ENCODE data around the gene SH3BP2.
A peak's percentile ranks its signal among the peaks of the same experiment; 100 is the strongest.

SH3BP2 gene

DNA sequence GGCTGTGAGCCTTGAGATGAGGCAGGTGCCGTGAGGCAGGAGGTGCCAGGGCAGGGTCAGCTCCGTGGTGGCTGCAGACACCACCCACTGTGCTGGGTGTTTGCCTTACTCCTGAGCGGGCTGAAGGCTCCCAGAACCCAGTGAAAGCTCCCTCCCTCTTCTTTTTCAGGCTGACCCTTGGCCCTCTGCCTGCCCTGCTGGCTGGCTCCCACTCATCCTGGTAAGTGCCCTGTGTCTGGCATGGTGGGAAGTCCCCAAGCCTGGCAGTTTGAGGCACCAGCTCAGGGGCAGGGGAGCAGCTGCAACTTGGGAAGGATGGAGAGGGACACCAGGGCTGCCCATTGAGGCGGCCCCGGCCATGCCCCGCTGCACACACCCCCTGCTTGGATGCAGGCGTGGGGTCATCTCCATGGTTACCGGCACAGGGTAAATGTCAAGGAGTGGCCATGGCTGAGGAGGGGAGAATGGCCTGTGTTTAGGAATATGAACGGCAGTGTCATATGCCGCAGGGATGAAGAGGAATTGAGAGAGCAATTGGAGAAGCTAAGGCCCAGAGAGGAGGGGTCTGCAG lies 16.8 kb downstream of the SH3BP2 start:
- Histone ChIP-seq H3K9me3 (ENCODE audit: low read length) (no peaks in the 10 kb centered on the region), H3K4me1 (ENCODE audit: insufficient read depth, low read length) (peaks cover 36% of the 10 kb centered on the region), H3K36me3 (ENCODE audit: insufficient read depth, low read length) (no peaks in the 10 kb centered on the region), H3K27ac (ENCODE audit: low read depth, low read length) (no peak overlapping the region), H3K27me3 (ENCODE audit: control insufficient read depth in 1 of 2, insufficient read depth in 2 of 2, low read length in 2 of 2) (no peaks in the 10 kb centered on the region), H3K9ac (ENCODE audit: low read length) (no peak overlapping the region), H3K4me3 (ENCODE audit: low read depth in 1 of 2, low read length in 2 of 2) (no peak overlapping the region)

GRCh38 chr4:2810388-2810787 lies 17.5 kb downstream of the SH3BP2 start:
- peaks cover 32% of the 10 kb centered on the region for H3K4me1 ChIP-seq (ENCODE audit: insufficient read depth, low read length)
- H3K27ac ChIP-seq (ENCODE audit: low read depth, low read length): no peak overlapping the region

DNA sequence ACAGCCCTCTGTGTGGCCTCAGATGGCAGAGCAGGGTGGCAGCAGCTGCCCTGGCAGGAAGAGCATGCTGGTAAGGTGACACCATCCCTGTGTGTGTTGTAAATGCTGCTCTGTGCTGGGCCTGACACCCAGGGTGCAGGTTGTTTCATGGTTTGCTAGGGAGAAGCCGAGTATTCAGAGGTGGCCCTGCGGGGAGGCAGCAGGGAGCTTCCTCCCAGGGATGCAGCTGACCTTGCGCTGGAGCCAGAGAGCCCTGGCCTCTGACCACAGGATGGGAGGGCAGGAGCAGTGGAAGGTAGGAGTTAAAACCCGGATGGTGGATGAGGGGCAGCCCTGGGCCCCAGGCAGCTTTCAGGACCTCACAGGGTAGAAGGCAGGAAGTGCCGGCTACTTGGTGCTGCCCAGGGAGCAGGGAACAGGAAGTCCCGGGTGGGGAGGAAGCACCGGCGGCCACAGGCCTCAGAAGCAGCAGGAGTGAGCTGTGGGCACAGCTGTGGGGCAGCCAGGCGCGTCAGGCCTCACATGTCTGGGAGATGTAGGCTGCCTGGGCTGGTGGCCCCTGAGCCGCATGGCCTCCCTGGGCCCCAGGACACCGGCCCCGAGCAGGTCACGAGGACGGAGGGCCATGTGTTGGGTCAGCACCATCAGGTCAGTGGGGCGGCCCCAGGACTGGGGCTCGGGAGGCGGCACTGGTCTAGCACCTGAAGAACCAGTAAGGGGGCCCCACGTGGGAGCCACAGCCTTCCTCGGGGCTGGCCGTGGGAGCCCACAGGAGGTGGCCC lies 19.1 kb downstream of the SH3BP2 start:
- no peak overlapping the region for H3K4me3 ChIP-seq (ENCODE audit: low read depth in 1 of 2, low read length in 2 of 2)
- no peaks in the 10 kb centered on the region for H3K9me3 ChIP-seq (ENCODE audit: low read length)
- no peaks in the 10 kb centered on the region for H3K36me3 ChIP-seq (ENCODE audit: insufficient read depth, low read length)
- no peaks in the 10 kb centered on the region for H3K27me3 ChIP-seq (ENCODE audit: control insufficient read depth in 1 of 2, insufficient read depth in 2 of 2, low read length in 2 of 2)
- no peak overlapping the region for H3K27ac ChIP-seq (ENCODE audit: low read depth, low read length)
- H3K4me1 ChIP-seq (ENCODE audit: insufficient read depth, low read length): peaks cover 17% of the 10 kb centered on the region
- no peak overlapping the region for H3K9ac ChIP-seq (ENCODE audit: low read length)

More at GRCh38 chr4:2810388-2810787, 17.5 kb downstream of the SH3BP2 start:
- Histone ChIP-seq H3K4me3 (ENCODE audit: low read depth in 1 of 2, low read length in 2 of 2) (no peak overlapping the region), H3K27me3 (ENCODE audit: control insufficient read depth in 1 of 2, insufficient read depth in 2 of 2, low read length in 2 of 2) (no peaks in the 10 kb centered on the region), H3K36me3 (ENCODE audit: insufficient read depth, low read length) (no peaks in the 10 kb centered on the region), H3K9ac (ENCODE audit: low read length) (no peak overlapping the region), H3K9me3 (ENCODE audit: low read length) (no peaks in the 10 kb centered on the region)

DNA sequence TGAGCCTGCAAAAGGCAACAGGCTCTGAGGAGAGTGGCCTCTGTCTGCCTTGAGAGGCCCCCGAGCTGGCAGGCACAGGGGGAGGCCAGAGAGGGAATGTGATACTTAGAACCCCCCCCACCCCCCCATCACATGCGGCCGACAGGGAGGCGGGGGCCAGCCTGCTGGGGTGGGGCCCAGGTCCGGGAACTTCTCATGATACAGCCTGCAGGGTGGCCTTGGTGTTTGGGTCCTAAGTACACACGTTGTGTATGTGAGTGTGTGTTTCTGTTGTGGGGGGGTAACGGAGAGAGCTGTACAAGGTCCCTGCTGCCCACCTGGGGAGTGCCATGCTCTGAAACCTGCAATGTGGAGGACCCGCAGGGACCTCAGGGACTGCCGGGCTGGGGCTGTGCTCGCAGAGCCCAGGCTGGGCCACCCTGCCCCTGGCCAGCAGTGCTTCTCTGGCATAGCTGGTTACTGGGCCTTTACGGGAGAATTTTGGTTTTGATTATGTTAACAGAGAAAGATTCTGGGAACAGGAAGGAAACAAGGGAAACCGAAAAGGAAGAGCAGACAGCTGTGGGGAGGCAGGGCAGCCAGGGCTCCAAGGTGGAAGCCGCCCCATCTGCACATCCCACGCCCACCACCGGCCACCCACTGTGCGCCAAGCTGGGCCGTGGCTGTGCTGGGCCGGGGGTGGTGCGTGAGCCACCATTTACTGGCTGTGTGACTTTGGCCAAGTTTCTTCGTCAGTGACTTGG lies 19.9 kb downstream of the SH3BP2 start:
- Histone ChIP-seq H3K9ac (ENCODE audit: low read length) (no peak overlapping the region), H3K27me3 (ENCODE audit: control insufficient read depth in 1 of 2, insufficient read depth in 2 of 2, low read length in 2 of 2) (peaks cover 0 to 5% of the 10 kb centered on the region in 2 donors), H3K4me1 (ENCODE audit: insufficient read depth, low read length) (peaks cover 17% of the 10 kb centered on the region), H3K27ac (ENCODE audit: low read depth, low read length) (no peak overlapping the region), H3K9me3 (ENCODE audit: low read length) (no peaks in the 10 kb centered on the region), H3K4me3 (ENCODE audit: low read depth in 1 of 2, low read length in 2 of 2) (peak overlapping the region in 1 of 2 donors; percentile 18), H3K36me3 (ENCODE audit: insufficient read depth, low read length) (no peaks in the 10 kb centered on the region)

GRCh38 chr4:2813446-2814405 lies 20.8 kb downstream of the SH3BP2 start:
- Histone ChIP-seq H3K27ac (ENCODE audit: low read depth, low read length) (no peak overlapping the region), H3K4me1 (ENCODE audit: insufficient read depth, low read length) (peaks cover 17% of the 10 kb centered on the region)

DNA sequence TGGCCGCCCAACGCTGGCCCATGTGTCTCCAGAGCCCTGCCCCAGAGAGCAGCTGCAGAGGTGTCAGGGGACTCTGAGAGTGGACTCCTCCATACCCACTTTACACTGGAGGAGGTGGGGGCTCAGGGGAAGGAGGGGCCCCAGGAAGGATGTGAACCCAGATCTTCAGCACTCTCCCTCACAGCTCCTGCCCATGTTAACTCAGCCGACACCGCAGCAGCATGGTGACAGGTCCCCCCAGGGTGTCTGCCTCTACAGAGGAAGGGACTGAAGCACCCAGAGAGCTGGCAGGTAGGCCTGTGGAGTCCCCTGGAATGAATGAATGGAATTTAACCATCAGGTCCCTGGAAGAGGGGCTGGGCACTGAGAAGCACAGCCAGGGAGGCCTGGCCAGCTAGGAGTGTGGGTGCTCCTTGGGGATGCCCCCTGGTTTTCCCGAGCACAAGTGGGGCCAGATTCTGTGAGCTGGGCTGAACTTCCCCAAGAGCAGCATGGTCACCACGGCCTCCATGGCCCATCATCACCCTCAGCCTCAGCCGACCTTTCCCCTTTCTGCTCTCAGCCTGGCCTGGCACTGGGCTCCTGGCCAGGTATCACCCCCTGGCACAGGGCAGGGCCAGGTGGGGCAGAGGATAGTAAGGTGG lies 21.9 kb downstream of the SH3BP2 start:
- Histone ChIP-seq H3K9ac (ENCODE audit: low read length) (no peak overlapping the region), H3K4me3 (ENCODE audit: low read depth in 1 of 2, low read length in 2 of 2) (no peak overlapping the region), H3K36me3 (ENCODE audit: insufficient read depth, low read length) (no peaks in the 10 kb centered on the region), H3K27ac (ENCODE audit: low read depth, low read length) (no peak overlapping the region), H3K27me3 (ENCODE audit: control insufficient read depth in 1 of 2, insufficient read depth in 2 of 2, low read length in 2 of 2) (peaks cover 0 to 5% of the 10 kb centered on the region in 2 donors), H3K4me1 (ENCODE audit: insufficient read depth, low read length) (peaks cover 13% of the 10 kb centered on the region), H3K9me3 (ENCODE audit: low read length) (no peaks in the 10 kb centered on the region)

More at GRCh38 chr4:2813446-2814405, 20.8 kb downstream of the SH3BP2 start:
- Histone ChIP-seq H3K9me3 (ENCODE audit: low read length) (no peaks in the 10 kb centered on the region), H3K9ac (ENCODE audit: low read length) (no peak overlapping the region), H3K27me3 (ENCODE audit: control insufficient read depth in 1 of 2, insufficient read depth in 2 of 2, low read length in 2 of 2) (peaks cover 0 to 5% of the 10 kb centered on the region in 2 donors), H3K4me3 (ENCODE audit: low read depth in 1 of 2, low read length in 2 of 2) (no peak overlapping the region), H3K36me3 (ENCODE audit: insufficient read depth, low read length) (no peaks in the 10 kb centered on the region)

DNA sequence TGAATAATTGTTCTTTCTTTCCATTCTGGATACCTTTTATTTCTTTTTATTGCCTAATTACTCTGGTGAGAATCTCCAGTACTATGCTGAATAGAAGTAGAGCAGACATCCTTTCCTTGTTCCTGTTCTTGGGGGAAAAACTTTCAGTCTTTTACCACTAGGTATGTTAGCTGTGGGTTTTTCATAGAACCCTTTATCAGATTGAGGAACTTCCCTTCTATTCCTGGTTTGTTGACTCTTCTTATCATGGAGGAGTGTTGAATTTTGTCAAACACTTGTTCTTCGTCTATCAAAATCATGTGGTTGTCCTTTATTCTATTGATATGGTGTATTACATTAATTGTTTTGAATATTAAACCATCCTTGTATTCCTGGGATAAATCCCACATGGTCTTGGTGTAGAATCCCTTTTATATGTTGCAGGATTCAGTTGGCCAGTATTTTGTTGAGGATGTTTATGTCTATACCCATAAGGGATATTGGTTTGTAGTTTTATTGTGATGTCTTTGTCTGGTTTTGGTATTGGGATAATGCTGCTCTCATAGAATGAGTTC lies 23.6 kb downstream of the SH3BP2 start:
- Histone ChIP-seq H3K9me3 (ENCODE audit: low read length) (no peaks in the 10 kb centered on the region), H3K4me3 (ENCODE audit: low read depth in 1 of 2, low read length in 2 of 2) (no peak overlapping the region), H3K9ac (ENCODE audit: low read length) (no peak overlapping the region), H3K36me3 (ENCODE audit: insufficient read depth, low read length) (no peaks in the 10 kb centered on the region), H3K27ac (ENCODE audit: low read depth, low read length) (no peak overlapping the region), H3K4me1 (ENCODE audit: insufficient read depth, low read length) (peaks cover 5% of the 10 kb centered on the region), H3K27me3 (ENCODE audit: control insufficient read depth in 1 of 2, insufficient read depth in 2 of 2, low read length in 2 of 2) (peaks cover 0 to 5% of the 10 kb centered on the region in 2 donors)

- H3K36me3 ChIP-seq (ENCODE audit: insufficient read depth, low read length): no peaks in the 10 kb centered on the region
- H3K9ac ChIP-seq (ENCODE audit: low read length): no peak overlapping the region
- H3K9me3 ChIP-seq (ENCODE audit: low read length): no peaks in the 10 kb centered on the region
- H3K4me1 ChIP-seq (ENCODE audit: insufficient read depth, low read length): peaks cover 5% of the 10 kb centered on the region
- peaks cover 0 to 5% of the 10 kb centered on the region in 2 donors for H3K27me3 ChIP-seq (ENCODE audit: control insufficient read depth in 1 of 2, insufficient read depth in 2 of 2, low read length in 2 of 2)
- H3K4me3 ChIP-seq (ENCODE audit: low read depth in 1 of 2, low read length in 2 of 2): no peak overlapping the region
- H3K27ac ChIP-seq (ENCODE audit: low read depth, low read length): no peak overlapping the region
Observed at GRCh38 chr4:2817137-2817536, 24.3 kb downstream of the SH3BP2 start.

DNA sequence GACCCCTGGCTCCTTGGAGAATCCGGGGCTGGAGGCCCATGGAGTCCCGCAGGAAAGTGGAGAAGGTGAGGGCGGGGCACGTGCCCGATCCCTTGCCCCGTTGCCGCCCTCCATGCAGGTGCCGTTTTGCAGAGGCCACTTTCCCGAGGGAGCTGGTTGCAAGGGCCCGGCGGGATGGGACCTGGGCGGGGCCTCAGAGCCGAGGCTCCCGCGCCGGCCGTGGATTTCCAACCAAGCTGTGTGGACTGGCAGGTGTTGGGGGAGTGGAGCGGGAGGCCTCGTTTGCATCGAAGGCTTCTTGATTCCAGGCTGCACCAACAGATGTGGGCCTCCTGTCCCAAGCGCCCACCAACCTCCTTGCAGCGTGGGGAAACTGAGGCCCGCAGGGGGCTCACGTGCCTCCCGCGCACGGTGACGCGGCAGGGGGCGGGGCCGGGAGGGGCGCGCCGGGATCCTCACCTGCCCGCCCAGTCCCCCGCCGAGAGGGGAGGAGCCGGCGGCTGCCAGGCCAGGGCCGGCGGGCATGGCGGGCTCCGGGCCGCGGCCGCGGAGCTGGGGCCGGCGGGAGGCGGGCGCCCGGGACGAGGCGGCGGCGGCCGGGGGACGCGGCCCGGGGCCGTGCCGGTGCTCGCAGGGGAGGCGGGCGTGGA lies 24.9 kb downstream of the SH3BP2 start:
- Histone ChIP-seq H3K27ac (ENCODE audit: low read depth, low read length) (no peak overlapping the region), H3K9me3 (ENCODE audit: low read length) (no peaks in the 10 kb centered on the region), H3K4me3 (ENCODE audit: low read depth in 1 of 2, low read length in 2 of 2) (peak overlapping the region in 1 of 2 donors; percentile 32), H3K36me3 (ENCODE audit: insufficient read depth, low read length) (no peaks in the 10 kb centered on the region), H3K9ac (ENCODE audit: low read length) (no peak overlapping the region), H3K27me3 (ENCODE audit: control insufficient read depth in 1 of 2, insufficient read depth in 2 of 2, low read length in 2 of 2) (peaks cover 0 to 5% of the 10 kb centered on the region in 2 donors), H3K4me1 (ENCODE audit: insufficient read depth, low read length) (peaks cover 5% of the 10 kb centered on the region)
